Stimulated activated CD4-positive, alpha-beta T cell treated with anti-CD3 and anti-CD28 coated beads, TNF-alpha, amount 100 ng/mL, for 1 hour (primary cell): Measurements from ENCODE around the gene RFK.

Experiments used
- DNase-seq, 3 donors: peaks; one replicate each; pipeline ENCODE4 v3.0.0-alpha.2; 2020; ENCODE audit warnings: low read depth in 3 of 3, low spot score in 1 of 3

RFK gene

GRCh38 chr9:76413658-76414057, 19.4 kb upstream of the RFK start:
- no peak for DNase-seq

- no peak for DNase-seq
These were observed 18.4 kb upstream of the RFK start for GRCh38 chr9:76412638-76413037.

DNA sequence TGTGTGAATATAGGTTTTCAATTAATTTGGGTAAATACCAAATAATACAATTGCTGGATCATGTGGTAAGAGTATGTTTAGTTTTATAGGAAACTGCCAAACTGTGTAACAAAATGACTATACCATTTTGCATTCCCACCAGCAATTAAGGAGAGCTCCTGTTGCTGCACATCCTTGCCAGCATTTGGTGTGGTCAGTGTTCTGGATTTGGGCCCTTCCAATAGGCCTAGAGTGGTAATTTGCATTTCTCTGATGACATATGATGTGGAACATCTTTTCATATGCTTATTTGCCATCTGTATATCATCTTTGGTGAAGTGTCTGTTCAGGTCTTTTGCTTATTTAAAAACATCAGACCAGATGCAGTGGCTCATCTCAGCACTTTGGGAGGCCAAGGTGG, 11.6 kb upstream of the RFK start:
- DNase-seq, result no peak

- DNase-seq, result no peak
These were observed 11.1 kb upstream of the RFK start for GRCh38 chr9:76405340-76405739.

- no peak for DNase-seq
These were observed 10.2 kb upstream of the RFK start for GRCh38 chr9:76404401-76404800.

- no peak for DNase-seq
These were observed 9.1 kb upstream of the RFK start for GRCh38 chr9:76403352-76403751.

GRCh38 chr9:76401580-76402354, 7.5 kb upstream of the RFK start:
- DNase-seq, result no peak

GRCh38 chr9:76401176-76401575, 7.0 kb upstream of the RFK start:
- no peak for DNase-seq

- DNase-seq, result no peak
These were observed 6.4 kb upstream of the RFK start for GRCh38 chr9:76400534-76401096.

DNA sequence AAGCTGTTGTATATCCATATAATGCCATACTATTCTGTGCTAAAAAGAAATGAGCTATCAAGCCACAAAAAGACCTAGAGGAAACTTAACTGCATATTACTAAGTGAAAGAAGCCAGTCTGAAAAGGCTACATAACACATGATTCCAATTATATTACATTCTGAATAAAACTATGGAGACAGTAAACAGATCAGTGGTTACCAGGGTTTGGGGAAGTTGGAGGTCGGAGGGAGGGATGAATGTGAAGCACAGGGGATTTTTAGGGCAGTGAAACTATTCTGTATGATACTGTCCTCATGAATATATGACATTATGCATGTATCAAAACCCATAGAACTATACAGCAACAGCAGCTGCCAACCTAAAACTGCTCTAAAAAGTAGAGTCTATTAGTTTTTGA, 5.6 kb upstream of the RFK start:
- DNase-seq, result no peak

DNA sequence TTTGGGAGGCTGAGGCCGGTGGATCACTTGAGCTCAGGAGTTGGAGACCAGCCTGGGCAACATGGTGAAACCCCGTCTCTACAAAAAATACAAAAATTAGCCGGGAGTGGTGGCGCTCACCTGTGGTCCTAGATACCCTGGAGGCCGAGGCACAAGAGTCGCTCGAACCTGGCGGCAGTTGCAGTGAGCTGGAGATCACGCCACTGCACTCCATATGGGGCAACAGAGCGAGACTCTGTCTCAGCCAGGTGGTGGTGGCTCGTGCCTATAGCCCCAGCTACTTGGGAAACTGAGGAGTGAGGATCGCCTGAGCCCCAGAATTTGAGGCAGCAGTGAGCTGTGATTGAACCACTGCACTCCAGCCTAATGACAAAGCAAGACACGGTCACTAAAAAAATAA, 2.4 kb upstream of the RFK start:
- no peak for DNase-seq

DNA sequence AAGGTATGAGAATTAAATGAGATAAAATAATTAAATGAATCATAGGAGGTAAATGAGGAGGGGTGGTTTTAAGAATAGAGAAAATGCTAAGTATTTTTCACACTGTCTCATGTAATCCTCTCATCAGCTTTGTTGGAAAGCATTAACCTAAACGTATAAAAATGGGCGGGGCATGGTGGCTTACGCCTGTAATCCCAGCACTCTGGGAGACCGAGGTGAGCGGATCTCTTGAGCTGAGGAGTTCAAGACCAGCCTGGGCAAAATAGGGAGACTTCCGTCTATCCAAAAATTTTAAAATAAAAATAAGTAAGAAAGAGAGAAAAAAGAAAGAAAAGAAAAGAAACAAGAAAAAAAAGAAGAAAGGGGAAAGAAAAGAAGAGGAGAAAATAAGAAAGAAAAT, 1.9 kb upstream of the RFK start:
- DNase-seq, result no peak

- no peak for DNase-seq
These were observed 1.2 kb upstream of the RFK start for GRCh38 chr9:76395381-76395780.

GRCh38 chr9:76394960-76395252, 680 bp upstream of the RFK start:
- DNase-seq, result no peak

GRCh38 chr9:76390656-76391055, 3.6 kb downstream of the RFK start:
- no peak for DNase-seq

DNA sequence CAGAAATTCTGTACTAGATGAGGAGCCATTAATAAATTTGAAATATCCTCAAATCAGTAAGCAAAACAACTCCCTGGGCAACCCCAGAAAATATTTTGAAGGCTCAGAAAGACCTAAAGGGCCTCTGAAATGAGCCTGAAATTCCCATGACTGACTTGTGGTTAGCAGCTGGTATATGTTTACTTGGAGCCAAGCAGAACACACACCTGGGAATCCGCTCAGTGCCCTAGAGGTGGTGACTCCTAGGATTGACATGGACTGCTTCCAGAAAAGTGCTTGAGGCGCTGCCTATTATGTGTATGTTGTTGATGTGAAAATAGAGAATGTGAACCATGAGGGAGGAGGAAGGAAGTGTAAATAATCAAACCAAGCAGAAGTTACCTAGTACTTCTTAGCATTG, 14.7 kb downstream of the RFK start:
- no peak for DNase-seq

DNA sequence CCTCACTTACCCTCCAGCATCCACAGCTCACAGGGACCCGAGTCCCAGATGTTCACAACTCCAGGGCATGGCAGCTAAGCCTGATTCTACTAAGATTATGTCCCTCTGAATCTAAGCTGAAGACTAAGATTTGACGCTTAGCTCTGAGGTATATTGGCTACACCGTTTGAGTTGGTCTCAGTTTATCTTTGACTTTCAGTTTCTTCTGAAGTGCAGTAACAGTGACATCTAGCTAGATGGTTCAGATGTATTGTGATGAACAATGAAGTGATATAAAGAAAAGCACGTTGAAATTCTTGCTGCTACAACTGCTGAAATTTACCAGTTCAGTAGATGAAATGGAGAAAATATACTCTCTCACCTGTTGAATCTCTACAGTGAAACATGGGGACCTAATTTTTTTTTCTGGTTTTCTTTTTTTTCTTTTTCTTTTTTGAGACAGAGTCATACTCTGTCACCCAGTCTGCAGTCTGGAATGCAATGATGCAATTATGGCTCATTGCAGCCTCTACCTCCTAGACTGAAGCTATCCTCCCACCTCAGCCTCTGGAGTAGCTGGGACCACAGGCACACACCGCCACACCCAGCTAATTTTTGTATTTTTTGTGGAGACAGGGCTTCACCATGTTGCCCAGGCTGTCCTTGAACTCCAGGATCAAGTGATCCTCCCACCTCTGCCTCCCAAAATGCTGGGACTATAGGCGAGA, 15.7 kb downstream of the RFK start:
- DNase-seq, result no peak

- DNase-seq, result no peak
These were observed 16.4 kb downstream of the RFK start for GRCh38 chr9:76377791-76378190.

- DNase-seq, result no peak
These were observed 19.3 kb downstream of the RFK start for GRCh38 chr9:76374783-76375559.

DNA sequence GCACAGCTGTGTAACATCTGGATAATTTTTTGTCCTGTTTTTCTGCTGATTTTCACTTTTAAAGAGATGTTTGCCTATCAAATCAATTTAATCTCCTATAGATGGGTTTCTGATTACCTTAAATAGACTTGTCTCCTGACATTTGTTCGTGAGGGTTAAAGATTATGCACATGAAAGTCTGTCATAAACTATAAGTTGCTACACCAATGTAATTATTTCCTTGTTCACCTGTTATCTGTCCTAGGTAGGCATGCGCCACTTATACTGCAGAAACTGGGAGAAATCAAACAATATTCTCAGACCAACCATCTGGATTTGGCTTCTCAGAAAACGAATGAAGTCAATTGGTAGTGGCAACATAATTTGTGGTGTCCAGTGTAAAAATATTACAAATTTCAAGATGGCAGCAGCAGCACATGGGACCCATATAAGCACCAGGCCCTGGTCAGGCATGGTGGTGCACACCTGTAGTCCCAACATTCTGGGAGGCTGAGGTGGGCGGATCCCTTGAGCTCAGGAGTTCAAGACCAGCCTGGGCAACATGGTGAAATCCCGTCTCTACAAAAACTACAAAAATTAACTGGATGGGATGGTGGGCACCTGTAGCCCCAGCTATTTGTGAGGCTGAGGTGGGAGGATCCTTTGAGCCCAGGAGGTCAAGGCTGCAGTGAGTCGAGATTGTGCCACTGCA, 20.3 kb downstream of the RFK start:
- DNase-seq, result no peak

DNA sequence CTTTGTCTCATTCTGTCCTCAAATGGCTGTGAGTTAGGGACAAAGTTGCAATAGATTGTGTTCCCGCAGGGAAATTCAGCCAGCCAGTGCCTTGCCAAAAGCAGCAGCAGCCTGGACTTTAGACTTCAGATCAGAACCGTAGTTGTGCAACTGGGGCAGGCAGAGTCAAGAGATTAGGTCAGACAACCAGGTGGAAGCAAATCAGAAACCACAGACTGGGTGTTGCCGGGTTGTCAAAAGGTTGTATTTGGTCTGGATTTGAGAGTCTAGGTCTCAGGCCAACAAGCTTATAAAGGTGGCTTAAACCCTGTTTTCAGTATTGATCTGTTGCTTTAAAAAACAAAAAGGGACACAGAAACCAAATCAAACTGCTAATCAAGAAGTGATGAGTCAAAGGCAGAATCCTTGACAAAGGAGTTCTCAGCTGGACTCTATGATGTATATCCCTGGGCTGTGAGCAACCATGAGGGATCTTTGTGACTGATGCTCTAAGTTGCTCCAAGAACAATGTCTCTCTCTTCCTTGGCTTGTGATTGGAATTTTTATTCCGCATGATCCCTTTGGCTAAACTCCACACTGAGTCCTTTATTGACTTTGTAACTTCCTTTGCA, 20.9 kb downstream of the RFK start:
- DNase-seq, result no peak
